ENCODE data around the gene KRT12.

KRT12 gene

GRCh38 chr17:40903129-40903847 is 36.3 kb upstream of the KRT12 start:
- no peak for TF ChIP-seq SUZ12 (IDR thresholded peaks at IDR 0.05)
- TF ChIP-seq TARDBP (IDR thresholded peaks at IDR 0.05): no peak
- no peak for TF ChIP-seq BHLHE40 (IDR thresholded peaks at IDR 0.05; ENCODE audit: borderline replicate concordance)
- no peak for TF ChIP-seq SP1 (IDR thresholded peaks at IDR 0.05)
- DNase-seq (ENCODE audit: extremely low spot score): no peak
- ChIA-PET CTCF (no interaction called here), POLR2A (no interaction called here)

- TF ChIP-seq FOXK2 (IDR thresholded peaks at IDR 0.05): no peak
- TF ChIP-seq FOXA1 (IDR thresholded peaks at IDR 0.05): no peak
- no peak for TF ChIP-seq LEF1 (IDR thresholded peaks at IDR 0.05; ENCODE audit: borderline replicate concordance)
- no peak for TF ChIP-seq PKNOX1 (IDR thresholded peaks at IDR 0.05)
- no peak for TF ChIP-seq SP1 (IDR thresholded peaks at IDR 0.05)
- CTCF ChIA-PET: interaction anchor here (2.0 kb wide), 1 partner anchor 17 kb away, joined by 7 read pairs; the partner anchor contains the start of gene KRT20
- POLR2A ChIA-PET: no interaction called here
- no peak for DNase-seq (ENCODE audit: extremely low spot score)
Measured at GRCh38 chr17:40902498-40902897, 35.5 kb upstream of the KRT12 start.

DNA sequence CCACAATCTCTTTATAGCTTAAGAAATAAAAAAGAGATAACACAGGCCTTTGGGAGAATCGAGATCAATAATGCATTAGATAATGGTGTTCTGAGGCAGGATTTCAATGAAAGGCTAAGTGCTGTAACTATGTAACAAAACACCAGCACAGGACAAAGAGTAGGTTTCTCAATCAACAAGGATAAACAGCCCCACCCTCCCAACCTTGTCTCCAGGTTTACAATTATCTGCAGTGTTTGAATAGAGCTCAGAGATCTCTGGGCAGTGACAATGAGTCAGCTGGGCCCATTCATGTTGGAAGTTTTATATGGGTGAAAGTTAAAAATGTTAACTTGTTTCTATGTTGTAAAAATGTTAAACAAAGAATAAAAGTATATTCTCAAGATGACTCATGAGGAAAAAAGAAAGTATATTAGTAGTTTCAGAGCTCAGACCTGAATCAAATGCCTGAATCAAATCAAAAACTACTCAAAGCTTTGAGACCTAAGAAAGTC is 35.0 kb upstream of the KRT12 start:
- DNase-seq (ENCODE audit: extremely low spot score): no peak
- ChIA-PET CTCF (interaction anchor here (2.0 kb wide), 1 partner anchor 17 kb away, joined by 7 read pairs; the partner anchor contains the start of gene KRT20), POLR2A (no interaction called here)
- TF ChIP-seq LEF1 (IDR thresholded peaks at IDR 0.05; ENCODE audit: borderline replicate concordance) (no peak), NFRKB (IDR thresholded peaks at IDR 0.05) (no peak), SP1 (IDR thresholded peaks at IDR 0.05) (no peak), FOXA1 (IDR thresholded peaks at IDR 0.05) (no peak), ZNF384 (IDR thresholded peaks at IDR 0.05) (no peak), ARNT (IDR thresholded peaks at IDR 0.05) (no peak), BHLHE40 (IDR thresholded peaks at IDR 0.05; ENCODE audit: borderline replicate concordance) (no peak), HDGF (IDR thresholded peaks at IDR 0.05; ENCODE audit: borderline replicate concordance) (no peak), L3MBTL2 (conservative IDR thresholded peaks at IDR 0.05) (no peak), FOXK2 (IDR thresholded peaks at IDR 0.05) (no peak), TARDBP (IDR thresholded peaks at IDR 0.05) (no peak), SUZ12 (IDR thresholded peaks at IDR 0.05) (no peak), CTBP1 (IDR thresholded peaks at IDR 0.05; ENCODE audit: borderline replicate concordance) (no peak), FOXM1 (IDR thresholded peaks at IDR 0.05; ENCODE audit: borderline replicate concordance) (no peak), ELF4 (IDR thresholded peaks at IDR 0.05) (no peak), PKNOX1 (IDR thresholded peaks at IDR 0.05) (no peak)

GRCh38 chr17:40900809-40901356 is 33.9 kb upstream of the KRT12 start:
- CTCF ChIA-PET: interaction anchor here (0.9 to 2.0 kb wide), 2 partner anchors 16 to 748 kb away, joined by 3 to 7 read pairs; partner anchors contain the start of gene KRT20
- no peak for DNase-seq (ENCODE audit: extremely low spot score)
- POLR2A ChIA-PET: interaction anchor here (0.9 kb wide), 1 partner anchor 82 kb away, joined by 3 read pairs; no protein-coding TSS in a partner anchor
- TF ChIP-seq CTBP1 (IDR thresholded peaks at IDR 0.05; ENCODE audit: borderline replicate concordance) (no peak), L3MBTL2 (conservative IDR thresholded peaks at IDR 0.05) (no peak), HDGF (IDR thresholded peaks at IDR 0.05; ENCODE audit: borderline replicate concordance) (no peak), ARNT (IDR thresholded peaks at IDR 0.05) (no peak), FOXA1 (IDR thresholded peaks at IDR 0.05) (no peak), NFRKB (IDR thresholded peaks at IDR 0.05) (no peak), FOXK2 (IDR thresholded peaks at IDR 0.05) (no peak), BHLHE40 (IDR thresholded peaks at IDR 0.05; ENCODE audit: borderline replicate concordance) (no peak), SUZ12 (IDR thresholded peaks at IDR 0.05) (no peak), LEF1 (IDR thresholded peaks at IDR 0.05; ENCODE audit: borderline replicate concordance) (no peak), SP1 (IDR thresholded peaks at IDR 0.05) (no peak), FOXM1 (IDR thresholded peaks at IDR 0.05; ENCODE audit: borderline replicate concordance) (no peak), TARDBP (IDR thresholded peaks at IDR 0.05) (no peak)

- DNase-seq (ENCODE audit: extremely low spot score): no peak
- ChIA-PET CTCF (no interaction called here), POLR2A (no interaction called here)
- TF ChIP-seq L3MBTL2 (conservative IDR thresholded peaks at IDR 0.05) (no peak), SUZ12 (IDR thresholded peaks at IDR 0.05) (no peak), BHLHE40 (IDR thresholded peaks at IDR 0.05; ENCODE audit: borderline replicate concordance) (no peak), FOXM1 (IDR thresholded peaks at IDR 0.05; ENCODE audit: borderline replicate concordance) (no peak), TARDBP (IDR thresholded peaks at IDR 0.05) (no peak), LEF1 (IDR thresholded peaks at IDR 0.05; ENCODE audit: borderline replicate concordance) (no peak), CTBP1 (IDR thresholded peaks at IDR 0.05; ENCODE audit: borderline replicate concordance) (no peak)
Measured at GRCh38 chr17:40896916-40897455, 30.0 kb upstream of the KRT12 start.

DNA sequence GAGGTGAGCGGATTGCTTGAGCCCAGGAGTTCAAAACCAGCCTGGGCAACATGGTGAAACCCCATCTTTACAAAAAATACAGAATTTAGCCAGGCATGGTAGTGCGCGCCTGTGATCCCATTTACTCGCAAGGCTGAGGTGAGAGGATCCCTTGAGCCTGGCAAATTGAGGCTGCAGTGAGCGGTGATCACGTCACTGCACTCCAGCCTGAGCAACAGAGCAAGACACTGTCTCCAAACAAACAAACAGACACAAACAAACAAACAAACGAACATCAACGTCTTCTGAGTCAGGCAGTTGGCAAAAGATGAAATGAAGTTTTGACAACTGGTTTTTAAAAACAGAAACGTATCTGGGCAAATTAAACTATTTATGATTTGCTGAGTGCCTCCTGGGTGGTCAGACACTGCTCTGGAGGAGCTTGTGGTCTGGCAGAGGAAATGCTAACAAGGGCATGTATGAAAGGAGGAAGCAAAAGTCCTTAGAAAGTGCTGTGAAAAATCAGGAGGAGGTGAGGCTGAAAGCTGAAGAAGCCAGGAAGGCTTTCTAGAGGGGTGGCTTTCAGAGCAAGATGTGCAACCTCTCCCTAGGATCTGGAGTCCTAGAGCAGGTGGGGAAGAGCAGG is 28.2 kb upstream of the KRT12 start:
- TF ChIP-seq ZNF384 (IDR thresholded peaks at IDR 0.05) (no peak), SUZ12 (IDR thresholded peaks at IDR 0.05) (no peak), LEF1 (IDR thresholded peaks at IDR 0.05; ENCODE audit: borderline replicate concordance) (no peak), ELF4 (IDR thresholded peaks at IDR 0.05) (no peak), FOXK2 (IDR thresholded peaks at IDR 0.05) (no peak), L3MBTL2 (conservative IDR thresholded peaks at IDR 0.05) (no peak), HDGF (IDR thresholded peaks at IDR 0.05; ENCODE audit: borderline replicate concordance) (no peak), TARDBP (IDR thresholded peaks at IDR 0.05) (no peak), BHLHE40 (IDR thresholded peaks at IDR 0.05; ENCODE audit: borderline replicate concordance) (no peak), FOXM1 (IDR thresholded peaks at IDR 0.05; ENCODE audit: borderline replicate concordance) (no peak)
- ChIA-PET CTCF (interaction anchor here (0.6 kb wide), 2 partner anchors 43 to 595 kb away, joined by 3 read pairs; no protein-coding TSS in a partner anchor), POLR2A (no interaction called here)
- DNase-seq (ENCODE audit: extremely low spot score): no peak

Data from HEK293T (cell line).